Type B pancreatic cell (in vitro differentiated cells): ENCODE data around the gene FAM20C. TPM values are rescaled to one million over a fixed set of nuclear protein-coding genes. Genes with fewer than 3 reads are reported as not detected.

Source experiments
- DNase-seq: peaks from one replicate; pipeline ENCODE4 v3.0.0; 2021; ENCODE audit warnings: mixed read lengths; ENCODE audit not compliant: unreplicated experiment; ENCODE audit errors: extremely low spot score
- H3K27ac Mint-ChIP-seq: 2 replicates; pipeline ENCODE4 v1.8.0; 2021; ENCODE audit warnings: mild to moderate bottlenecking, mixed read lengths
- H3K27me3 Mint-ChIP-seq: 2 replicates; pipeline ENCODE4 v1.8.0; 2021; ENCODE audit warnings: mixed read lengths
- H3K36me3 Mint-ChIP-seq: 2 replicates; pipeline ENCODE4 v1.8.0; 2021; ENCODE audit warnings: mixed read lengths
- H3K4me1 Mint-ChIP-seq: one replicate; pipeline ENCODE4 v1.8.0; 2021; ENCODE audit warnings: mixed read lengths; ENCODE audit not compliant: unreplicated experiment
- H3K4me3 Mint-ChIP-seq: 2 replicates; pipeline ENCODE4 v1.8.0; 2021; ENCODE audit warnings: mild to moderate bottlenecking, mixed read lengths
- H3K9me3 Mint-ChIP-seq: 2 replicates; pipeline ENCODE4 v1.8.0; 2021; ENCODE audit warnings: mixed read lengths
- total RNA-seq: library from RNA; stranded (reverse); gene quantifications from 2 replicates; pipeline ENCODE4 v1.2.1, GENCODE V29; 2021; ENCODE audit warnings: low replicate concordance
- TF ChIP-seq, protein P1 (sequence below): fragments of 200-600 bp; sonication (generic); conservative IDR thresholded peaks from 2 replicates; pipeline ENCODE4 v1.5.0; 2021; ENCODE audit warnings: antibody characterized with exemption, mild to moderate bottlenecking

FAM20C gene
- total RNA-seq, 1 donor from 2014 or later: 18.1 TPM

GRCh38 chr7:210401-210925 is 18.1 kb downstream of the FAM20C start:
- TF ChIP-seq, protein P1, sequence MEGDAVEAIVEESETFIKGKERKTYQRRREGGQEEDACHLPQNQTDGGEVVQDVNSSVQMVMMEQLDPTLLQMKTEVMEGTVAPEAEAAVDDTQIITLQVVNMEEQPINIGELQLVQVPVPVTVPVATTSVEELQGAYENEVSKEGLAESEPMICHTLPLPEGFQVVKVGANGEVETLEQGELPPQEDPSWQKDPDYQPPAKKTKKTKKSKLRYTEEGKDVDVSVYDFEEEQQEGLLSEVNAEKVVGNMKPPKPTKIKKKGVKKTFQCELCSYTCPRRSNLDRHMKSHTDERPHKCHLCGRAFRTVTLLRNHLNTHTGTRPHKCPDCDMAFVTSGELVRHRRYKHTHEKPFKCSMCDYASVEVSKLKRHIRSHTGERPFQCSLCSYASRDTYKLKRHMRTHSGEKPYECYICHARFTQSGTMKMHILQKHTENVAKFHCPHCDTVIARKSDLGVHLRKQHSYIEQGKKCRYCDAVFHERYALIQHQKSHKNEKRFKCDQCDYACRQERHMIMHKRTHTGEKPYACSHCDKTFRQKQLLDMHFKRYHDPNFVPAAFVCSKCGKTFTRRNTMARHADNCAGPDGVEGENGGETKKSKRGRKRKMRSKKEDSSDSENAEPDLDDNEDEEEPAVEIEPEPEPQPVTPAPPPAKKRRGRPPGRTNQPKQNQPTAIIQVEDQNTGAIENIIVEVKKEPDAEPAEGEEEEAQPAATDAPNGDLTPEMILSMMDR: no peak

GRCh38 chr7:211033-211714 is 18.8 kb downstream of the FAM20C start:
- H3K27me3 Mint-ChIP-seq: no peaks in the 10 kb centered on the region
- no peak overlapping the region for H3K27ac Mint-ChIP-seq
- H3K9me3 Mint-ChIP-seq: no peaks in the 10 kb centered on the region
- peaks cover 4% of the 10 kb centered on the region for H3K4me1 Mint-ChIP-seq
- no peaks in the 10 kb centered on the region for H3K36me3 Mint-ChIP-seq
- TF ChIP-seq, protein P1: no peak
- DNase-seq: no peak
- H3K4me3 Mint-ChIP-seq: no peak overlapping the region

More at GRCh38 chr7:210401-210925, 18.1 kb downstream of the FAM20C start:
- no peaks in the 10 kb centered on the region for H3K36me3 Mint-ChIP-seq
- no peaks in the 10 kb centered on the region for H3K9me3 Mint-ChIP-seq
- H3K27me3 Mint-ChIP-seq: no peaks in the 10 kb centered on the region
- H3K27ac Mint-ChIP-seq: no peak overlapping the region
- H3K4me1 Mint-ChIP-seq: peaks cover 4% of the 10 kb centered on the region
- DNase-seq: no peak
- no peak overlapping the region for H3K4me3 Mint-ChIP-seq

GRCh38 chr7:211715-212058 is 19.3 kb downstream of the FAM20C start:
- Mint-ChIP-seq H3K27me3 (no peaks in the 10 kb centered on the region), H3K4me1 (peaks cover 8% of the 10 kb centered on the region), H3K36me3 (no peaks in the 10 kb centered on the region), H3K4me3 (no peak overlapping the region), H3K9me3 (no peaks in the 10 kb centered on the region), H3K27ac (no peak overlapping the region)
- TF ChIP-seq, protein P1: no peak
- no peak for DNase-seq

DNA sequence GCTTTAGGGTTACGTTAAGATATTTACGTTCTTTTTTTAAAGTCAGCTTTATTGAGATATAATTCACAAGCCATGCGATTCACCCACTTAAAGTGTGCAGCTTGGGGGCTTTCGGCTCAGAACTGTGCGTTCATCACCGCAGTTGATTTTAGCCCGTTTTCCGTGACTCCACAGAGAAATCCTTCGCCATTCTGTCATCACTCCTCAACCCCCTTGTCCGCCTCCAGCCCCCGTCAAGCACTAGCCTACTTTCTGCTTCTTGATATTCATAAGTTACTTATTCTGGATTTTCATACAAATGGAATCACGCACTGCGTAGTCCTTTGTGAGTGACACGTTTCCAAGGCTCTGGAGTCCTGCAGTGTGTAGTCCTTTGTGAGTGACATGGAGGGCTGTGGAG is 20.4 kb downstream of the FAM20C start:
- TF ChIP-seq, protein P1: no peak
- no peak overlapping the region for H3K4me3 Mint-ChIP-seq

GRCh38 chr7:213324-213993 is 21.1 kb downstream of the FAM20C start:
- H3K36me3 Mint-ChIP-seq: no peaks in the 10 kb centered on the region
- H3K4me3 Mint-ChIP-seq: no peak overlapping the region
- H3K4me1 Mint-ChIP-seq: peaks cover 10% of the 10 kb centered on the region
- H3K27ac Mint-ChIP-seq: no peak overlapping the region
- no peaks in the 10 kb centered on the region for H3K27me3 Mint-ChIP-seq
- TF ChIP-seq, protein P1: no peak
- H3K9me3 Mint-ChIP-seq: no peaks in the 10 kb centered on the region
- no peak for DNase-seq

More for the DNA sequence above, 20.4 kb downstream of the FAM20C start:
- H3K27me3 Mint-ChIP-seq: no peaks in the 10 kb centered on the region
- H3K27ac Mint-ChIP-seq: no peak overlapping the region
- H3K4me1 Mint-ChIP-seq: peaks cover 10% of the 10 kb centered on the region
- no peak for DNase-seq
- no peaks in the 10 kb centered on the region for H3K9me3 Mint-ChIP-seq
- H3K36me3 Mint-ChIP-seq: no peaks in the 10 kb centered on the region
